ENCODE data around the gene BCL6. TPM values are rescaled to one million over a fixed set of nuclear protein-coding genes. Genes with fewer than 3 reads are reported as not detected.

The BCL6 gene
- total RNA-seq, 4 donors from 2014 or later, result 86.0 to 161 (median 111) TPM

- H3K27ac ChIP-seq (replicated peaks in 1 of 4), result peak overlapping the region; percentile 94 to 99 (median 98)
- TF ChIP-seq POLR2A (IDR thresholded peaks at IDR 0.05; ENCODE audit: low read depth), result no peak
- peak; percentile 56 to 73 for TF ChIP-seq POLR2AphosphoS5 (IDR thresholded peaks at IDR 0.05)
- peak in 1 of 3 experiments; percentile 11 for TF ChIP-seq CTCF (IDR thresholded peaks at IDR 0.05)
- H3K4me3 ChIP-seq, result peak overlapping the region; percentile 28 to 51 (median 38)
- no peaks in the 10 kb centered on the region for H3K9me3 ChIP-seq
- DNase-seq (ENCODE audit: extremely low spot score), result no peak
- no peaks in the 10 kb centered on the region for H3K36me3 ChIP-seq
- WGBS, result 36% methylated on average over 14 of the region's 14 CpGs
- H3K4me1 ChIP-seq, result peaks cover 13 to 46% (median 43%) of the 10 kb centered on the region in 4 donors
- intact Hi-C loops (cut with DNase I), result loop anchor here (5.0 kb wide), 1 partner anchor 282 kb away; no protein-coding TSS in a partner anchor
- H3K27me3 ChIP-seq, result no peaks in the 10 kb centered on the region
Observed at GRCh38 chr3:187750006-187750512, 4.8 kb upstream of the BCL6 start.

- Histone ChIP-seq H3K4me3 (no peak overlapping the region), H3K27ac (replicated peaks in 1 of 4) (peak overlapping the region; percentile 94 to 99 (median 98))
Observed at GRCh38 chr3:187748050-187748481, 2.8 kb upstream of the BCL6 start.

GRCh38 chr3:187747506-187747905 lies 2.2 kb upstream of the BCL6 start:
- no peaks in the 10 kb centered on the region for H3K27me3 ChIP-seq
- H3K27ac ChIP-seq (replicated peaks in 1 of 4), result peak overlapping the region; percentile 94 to 99 (median 98)
- TF ChIP-seq POLR2AphosphoS5 (IDR thresholded peaks at IDR 0.05) (no peak), CTCF (IDR thresholded peaks at IDR 0.05) (no peak), POLR2A (IDR thresholded peaks at IDR 0.05; ENCODE audit: low read depth) (no peak), EP300 (IDR thresholded peaks at IDR 0.05) (no peak)
- DNase-seq (ENCODE audit: extremely low spot score), result no peak
- peaks cover 13 to 56% (median 45%) of the 10 kb centered on the region in 4 donors for H3K4me1 ChIP-seq
- intact Hi-C loops (cut with DNase I), result loop anchor here (5.0 to 10.0 kb wide), 3 partner anchors 305 to 827 kb away; no protein-coding TSS in a partner anchor
- no peaks in the 10 kb centered on the region for H3K9me3 ChIP-seq
- 54% methylated on average over 5 of the region's 5 CpGs for WGBS
- no peaks in the 10 kb centered on the region for H3K36me3 ChIP-seq
- H3K4me3 ChIP-seq, result no peak overlapping the region

More at GRCh38 chr3:187748050-187748481, 2.8 kb upstream of the BCL6 start:
- 12% methylated on average over 2 of the region's 2 CpGs for WGBS
- Histone ChIP-seq H3K27me3 (no peaks in the 10 kb centered on the region), H3K36me3 (no peaks in the 10 kb centered on the region), H3K4me1 (peaks cover 13 to 50% (median 43%) of the 10 kb centered on the region in 4 donors), H3K9me3 (no peaks in the 10 kb centered on the region)
- peak; percentile 97 for DNase-seq (ENCODE audit: extremely low spot score)
- TF ChIP-seq POLR2A (IDR thresholded peaks at IDR 0.05; ENCODE audit: low read depth) (no peak), CTCF (IDR thresholded peaks at IDR 0.05) (peak; percentile 96 to 99 (median 97)), EP300 (IDR thresholded peaks at IDR 0.05) (no peak), POLR2AphosphoS5 (IDR thresholded peaks at IDR 0.05) (peak in 1 of 2 donors; percentile 87)
- intact Hi-C loops (cut with DNase I), result loop anchor here (5.0 to 10.0 kb wide), 3 partner anchors 304 to 827 kb away; no protein-coding TSS in a partner anchor

GRCh38 chr3:187746442-187747281 lies 1.4 kb upstream of the BCL6 start:
- Histone ChIP-seq H3K36me3 (no peaks in the 10 kb centered on the region), H3K4me1 (peaks cover 13 to 64% (median 51%) of the 10 kb centered on the region in 4 donors), H3K4me3 (peak overlapping the region; percentile 69 to 81 (median 76)), H3K27me3 (no peaks in the 10 kb centered on the region), H3K9me3 (no peaks in the 10 kb centered on the region), H3K27ac (replicated peaks in 1 of 4) (peak overlapping the region; percentile 94 to 99 (median 98))
- intact Hi-C loops (cut with DNase I), result loop anchor here (5.0 to 10.0 kb wide), 3 partner anchors 306 to 828 kb away; no protein-coding TSS in a partner anchor
- no peak for DNase-seq (ENCODE audit: extremely low spot score)
- TF ChIP-seq EP300 (IDR thresholded peaks at IDR 0.05) (no peak), POLR2A (IDR thresholded peaks at IDR 0.05; ENCODE audit: low read depth) (no peak), CTCF (IDR thresholded peaks at IDR 0.05) (no peak), POLR2AphosphoS5 (IDR thresholded peaks at IDR 0.05) (no peak)
- 26% methylated on average over 10 of the region's 10 CpGs for WGBS

All from esophagus muscularis mucosa (tissue), 4 donors.